ENCODE data around the gene CEP128.

CEP128 gene

GRCh38 chr14:80901260-80901659, 40.3 kb downstream of the CEP128 start:
- no peak for DNase-seq (ENCODE audit: low spot score)

GRCh38 chr14:80872645-80873044, 68.9 kb downstream of the CEP128 start:
- DNase-seq (ENCODE audit: low spot score), result no peak

- no peak for DNase-seq (ENCODE audit: low spot score)
Measured at GRCh38 chr14:80868260-80868659, 73.3 kb downstream of the CEP128 start.

GRCh38 chr14:80867798-80868197, 73.7 kb downstream of the CEP128 start:
- DNase-seq (ENCODE audit: low spot score), result no peak

GRCh38 chr14:80867091-80867490, 74.4 kb downstream of the CEP128 start:
- no peak for DNase-seq (ENCODE audit: low spot score)

- DNase-seq (ENCODE audit: low spot score), result no peak
Measured at GRCh38 chr14:80865565-80865964, 76.0 kb downstream of the CEP128 start.

GRCh38 chr14:80862983-80863382, 78.6 kb downstream of the CEP128 start:
- DNase-seq (ENCODE audit: low spot score), result no peak

GRCh38 chr14:80862541-80862940, 79.0 kb downstream of the CEP128 start:
- no peak for DNase-seq (ENCODE audit: low spot score)

- DNase-seq (ENCODE audit: low spot score), result no peak
Measured at GRCh38 chr14:80850197-80850814, 91.2 kb downstream of the CEP128 start.

GRCh38 chr14:80847070-80847469, 94.5 kb downstream of the CEP128 start:
- no peak for DNase-seq (ENCODE audit: low spot score)

GRCh38 chr14:80845856-80846255, 95.7 kb downstream of the CEP128 start:
- DNase-seq (ENCODE audit: low spot score), result no peak

GRCh38 chr14:80844872-80845271, 96.7 kb downstream of the CEP128 start:
- DNase-seq (ENCODE audit: low spot score), result no peak

- no peak for DNase-seq (ENCODE audit: low spot score)
Measured at GRCh38 chr14:80839743-80840142, 101.8 kb downstream of the CEP128 start.

- no peak for DNase-seq (ENCODE audit: low spot score)
Measured at GRCh38 chr14:80809663-80810062, 131.9 kb downstream of the CEP128 start.

GRCh38 chr14:80805136-80805535, 136.4 kb downstream of the CEP128 start:
- no peak for DNase-seq (ENCODE audit: low spot score)

- DNase-seq (ENCODE audit: low spot score), result no peak
Measured at GRCh38 chr14:80798878-80799277, 142.7 kb downstream of the CEP128 start.

GRCh38 chr14:80798211-80798610, 143.3 kb downstream of the CEP128 start:
- no peak for DNase-seq (ENCODE audit: low spot score)

GRCh38 chr14:80792771-80793170, 148.8 kb downstream of the CEP128 start:
- DNase-seq (ENCODE audit: low spot score), result peak; percentile 49

GRCh38 chr14:80787876-80788275, 153.7 kb downstream of the CEP128 start:
- no peak for DNase-seq (ENCODE audit: low spot score)

- DNase-seq (ENCODE audit: low spot score), result no peak
Measured at GRCh38 chr14:80784820-80785219, 156.7 kb downstream of the CEP128 start.

- no peak for DNase-seq (ENCODE audit: low spot score)
Measured at GRCh38 chr14:80781972-80782367, 159.6 kb downstream of the CEP128 start.

- no peak for DNase-seq (ENCODE audit: low spot score)
Measured at GRCh38 chr14:80780500-80780899, 161.0 kb downstream of the CEP128 start.

- DNase-seq (ENCODE audit: low spot score), result no peak
Measured at GRCh38 chr14:80776657-80777056, 164.9 kb downstream of the CEP128 start.

- no peak for DNase-seq (ENCODE audit: low spot score)
Measured at GRCh38 chr14:80776186-80776585, 165.4 kb downstream of the CEP128 start.

- DNase-seq (ENCODE audit: low spot score), result no peak
Measured at GRCh38 chr14:80772504-80772903, 169.0 kb downstream of the CEP128 start.
